ENCODE results near the gene TMEM89.

TMEM89 gene

DNA sequence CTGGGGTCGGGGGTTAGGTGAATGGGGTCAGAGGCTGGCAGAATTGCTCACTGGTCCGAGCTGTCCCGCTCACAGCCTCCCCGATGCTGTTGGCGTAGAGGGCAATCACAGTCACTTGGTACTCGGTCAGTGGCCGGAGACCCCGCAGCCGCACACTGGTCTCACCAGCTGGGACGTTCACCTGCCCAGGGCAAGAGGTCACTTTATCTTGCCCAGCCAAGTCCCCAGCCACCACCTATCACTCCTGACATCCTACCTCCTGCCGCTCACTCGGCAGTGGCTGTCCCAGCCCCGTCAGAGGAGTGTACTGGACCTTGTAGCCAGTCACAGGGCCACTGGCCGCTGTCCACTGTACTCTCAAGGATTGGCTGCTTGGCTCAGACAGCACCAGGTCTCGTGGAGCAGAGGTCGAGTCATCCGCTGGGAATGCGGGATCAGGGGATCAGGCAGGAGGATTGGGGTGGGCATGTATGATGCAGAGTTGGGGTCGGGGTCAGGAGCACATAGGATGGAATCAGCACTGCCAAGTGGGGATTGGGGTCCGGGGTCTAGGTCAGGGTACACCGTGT is 29.0 kb downstream of the TMEM89 start:
- in situ Hi-C loops (cut with HindIII; ENCODE audit: low sequenced_read_pairs) = no loop called here
- H3K4me3 ChIP-seq (ENCODE audit: low read depth, low read length) = no peak overlapping the region
- no peak for TF ChIP-seq CTCF (IDR thresholded peaks at IDR 0.05; ENCODE audit: low read depth, low read length)
- DNase-seq (ENCODE audit: low read depth, low spot score) = no peak

- H3K4me3 ChIP-seq (ENCODE audit: low read depth, low read length) = no peak overlapping the region
- no peak for TF ChIP-seq CTCF (IDR thresholded peaks at IDR 0.05; ENCODE audit: low read depth, low read length)
- no peak for DNase-seq (ENCODE audit: low read depth, low spot score)
- in situ Hi-C loops (cut with HindIII; ENCODE audit: low sequenced_read_pairs) = no loop called here
These were observed 29.6 kb downstream of the TMEM89 start for GRCh38 chr3:48591886-48592518.

- no peak for DNase-seq (ENCODE audit: low read depth, low spot score)
- no peak for TF ChIP-seq CTCF (IDR thresholded peaks at IDR 0.05; ENCODE audit: low read depth, low read length)
- in situ Hi-C loops (cut with HindIII; ENCODE audit: low sequenced_read_pairs) = no loop called here
- no peak overlapping the region for H3K4me3 ChIP-seq (ENCODE audit: low read depth, low read length)
These were observed 30.1 kb downstream of the TMEM89 start for GRCh38 chr3:48591436-48591835.

DNA sequence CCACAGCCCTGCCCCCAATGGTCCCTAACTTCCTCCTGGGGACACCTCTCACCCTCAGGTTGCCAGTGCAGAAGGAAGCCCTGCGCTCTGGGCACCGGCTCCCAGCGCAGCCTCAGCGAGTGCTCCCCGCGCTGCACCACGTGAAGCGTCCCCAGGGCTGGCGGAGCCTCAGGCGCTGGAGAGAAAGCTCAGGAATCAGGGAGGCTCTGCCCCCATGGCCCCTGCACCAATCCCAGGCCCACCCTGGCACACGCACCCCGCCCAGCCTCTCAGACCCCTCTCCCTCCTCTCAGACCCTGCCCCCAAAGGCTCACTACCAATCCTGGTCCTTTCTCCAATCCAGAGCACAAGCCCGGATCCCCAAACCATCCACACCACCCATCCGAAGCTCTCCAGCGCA is 33.3 kb downstream of the TMEM89 start:
- H3K4me3 ChIP-seq (ENCODE audit: low read depth, low read length) = no peak overlapping the region
- no peak for DNase-seq (ENCODE audit: low read depth, low spot score)
- TF ChIP-seq CTCF (IDR thresholded peaks at IDR 0.05; ENCODE audit: low read depth, low read length) = no peak
- in situ Hi-C loops (cut with HindIII; ENCODE audit: low sequenced_read_pairs) = no loop called here

- in situ Hi-C loops (cut with HindIII; ENCODE audit: low sequenced_read_pairs) = no loop called here
- no peak overlapping the region for H3K4me3 ChIP-seq (ENCODE audit: low read depth, low read length)
- DNase-seq (ENCODE audit: low read depth, low spot score) = no peak
- no peak for TF ChIP-seq CTCF (IDR thresholded peaks at IDR 0.05; ENCODE audit: low read depth, low read length)
These were observed 33.9 kb downstream of the TMEM89 start for GRCh38 chr3:48587686-48588085.

DNA sequence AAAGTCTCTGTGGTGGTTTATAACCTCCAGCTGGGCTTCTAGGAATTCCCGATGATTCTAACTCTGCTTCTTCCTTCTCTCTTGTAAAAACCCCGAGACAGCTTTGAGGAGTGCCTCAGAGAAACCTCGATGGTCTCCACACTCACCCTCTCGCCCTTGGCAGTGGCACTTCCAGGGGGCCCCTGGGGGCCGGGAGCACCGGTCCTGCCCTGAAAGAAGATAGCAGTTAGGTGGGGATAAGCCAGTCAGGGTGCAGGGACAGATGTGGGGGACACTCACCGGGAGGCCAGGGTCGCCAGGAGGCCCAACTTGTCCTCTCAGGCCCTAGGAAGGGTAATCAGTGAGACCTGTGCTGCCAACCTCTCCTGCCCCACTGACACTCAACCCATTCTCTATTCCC is 36.2 kb downstream of the TMEM89 start:
- in situ Hi-C loops (cut with HindIII; ENCODE audit: low sequenced_read_pairs) = no loop called here
- H3K4me3 ChIP-seq (ENCODE audit: low read depth, low read length) = no peak overlapping the region
- TF ChIP-seq CTCF (IDR thresholded peaks at IDR 0.05; ENCODE audit: low read depth, low read length) = no peak
- DNase-seq (ENCODE audit: low read depth, low spot score) = no peak

Measured in astrocyte of the spinal cord (primary cell).